Fibroblast of pulmonary artery (primary cell): Measurements from ENCODE around the gene DMAP1.

Experiments
- DNase-seq: peaks from one replicate; pipeline ENCODE4 v3.0.0-alpha.2; 2010; ENCODE audit warnings: low read depth
- H3K4me3 ChIP-seq: replicated peaks from 2 replicates; pipeline ENCODE4 v1.5.1; 2011; ENCODE audit warnings: low read depth, mild to moderate bottlenecking, control low read depth, low read length, moderate library complexity
- CTCF ChIP-seq: IDR thresholded peaks from 2 replicates; pipeline ENCODE4 v1.5.1; 2011; ENCODE audit warnings: mild to moderate bottlenecking, control low read depth, low read length, inconsistent platforms; ENCODE audit errors: missing control alignments

Gene DMAP1

GRCh38 chr1:44210595-44210994, 2.7 kb upstream of the DMAP1 start:
- DNase-seq, result no peak
- TF ChIP-seq CTCF, result no peak
- H3K4me3 ChIP-seq, result no peak overlapping the region

- no peak for DNase-seq
- no peak for TF ChIP-seq CTCF
- peak overlapping the region; percentile 99 for H3K4me3 ChIP-seq
Measured at GRCh38 chr1:44212355-44213221, 683 bp upstream of the DMAP1 start.

- peak; percentile 90 for TF ChIP-seq CTCF
- no peak overlapping the region for H3K4me3 ChIP-seq
- peak; percentile 75 for DNase-seq
Measured at GRCh38 chr1:44217809-44218410, 4.6 kb downstream of the DMAP1 start.

- no peak for DNase-seq
Measured at GRCh38 chr1:44218503-44219300, 5.4 kb downstream of the DMAP1 start.

GRCh38 chr1:44219301-44219626, 6.0 kb downstream of the DMAP1 start:
- no peak for TF ChIP-seq CTCF
- H3K4me3 ChIP-seq, result no peak overlapping the region
- no peak for DNase-seq

More at GRCh38 chr1:44218503-44219300, 5.4 kb downstream of the DMAP1 start:
- no peak for TF ChIP-seq CTCF
- H3K4me3 ChIP-seq, result no peak overlapping the region

GRCh38 chr1:44220001-44220751, 6.9 kb downstream of the DMAP1 start:
- H3K4me3 ChIP-seq, result no peak overlapping the region
- no peak for DNase-seq
- no peak for TF ChIP-seq CTCF
